Measurements from ENCODE around the gene UBE2F.
"Not testable (repeated sequence)": the region's sequence is repeated elsewhere in the genome, so short reads cannot be mapped to it uniquely, and the experiment has no call there.

DNA sequence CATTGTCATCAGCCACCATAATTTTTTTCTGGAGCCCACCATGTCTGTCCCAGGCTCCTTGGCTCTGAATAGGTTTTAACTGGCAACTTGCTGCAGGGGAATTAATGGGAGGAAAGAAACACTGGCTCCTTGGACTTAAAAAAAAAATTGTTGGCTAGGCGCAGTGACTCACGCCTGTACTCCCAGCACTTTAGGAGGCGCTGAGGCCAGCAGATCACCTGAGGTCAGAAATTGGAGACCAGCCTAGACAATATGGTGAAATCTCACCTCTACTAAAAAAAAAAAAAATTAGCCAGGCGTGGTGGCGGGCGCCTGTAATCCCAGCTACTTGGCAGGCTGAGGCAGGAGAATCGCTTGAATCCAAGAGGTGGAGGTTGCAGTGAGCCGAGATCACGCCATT, 67.2 kb downstream of the UBE2F start:
- TF ChIP-seq, protein P1, sequence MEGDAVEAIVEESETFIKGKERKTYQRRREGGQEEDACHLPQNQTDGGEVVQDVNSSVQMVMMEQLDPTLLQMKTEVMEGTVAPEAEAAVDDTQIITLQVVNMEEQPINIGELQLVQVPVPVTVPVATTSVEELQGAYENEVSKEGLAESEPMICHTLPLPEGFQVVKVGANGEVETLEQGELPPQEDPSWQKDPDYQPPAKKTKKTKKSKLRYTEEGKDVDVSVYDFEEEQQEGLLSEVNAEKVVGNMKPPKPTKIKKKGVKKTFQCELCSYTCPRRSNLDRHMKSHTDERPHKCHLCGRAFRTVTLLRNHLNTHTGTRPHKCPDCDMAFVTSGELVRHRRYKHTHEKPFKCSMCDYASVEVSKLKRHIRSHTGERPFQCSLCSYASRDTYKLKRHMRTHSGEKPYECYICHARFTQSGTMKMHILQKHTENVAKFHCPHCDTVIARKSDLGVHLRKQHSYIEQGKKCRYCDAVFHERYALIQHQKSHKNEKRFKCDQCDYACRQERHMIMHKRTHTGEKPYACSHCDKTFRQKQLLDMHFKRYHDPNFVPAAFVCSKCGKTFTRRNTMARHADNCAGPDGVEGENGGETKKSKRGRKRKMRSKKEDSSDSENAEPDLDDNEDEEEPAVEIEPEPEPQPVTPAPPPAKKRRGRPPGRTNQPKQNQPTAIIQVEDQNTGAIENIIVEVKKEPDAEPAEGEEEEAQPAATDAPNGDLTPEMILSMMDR (IDR thresholded peaks at IDR 0.05) = not testable (repeated sequence)
- not testable (repeated sequence) for TF ChIP-seq POLR2A, EP300 (IDR thresholded peaks at IDR 0.05)

All from ovary (tissue), 3 donors.